Ramos (cell line): Measurements from ENCODE around the gene SYT12.

Experiments used
- in situ Hi-C: fragments of 300-500 bp; cut with MboI; formaldehyde crosslinking; loops from one replicate; pipeline ENCODE4 v1.14.3; 2022; ENCODE audit warnings: low sequenced_read_pairs; ENCODE audit not compliant: unreplicated experiment

SYT12 gene

DNA sequence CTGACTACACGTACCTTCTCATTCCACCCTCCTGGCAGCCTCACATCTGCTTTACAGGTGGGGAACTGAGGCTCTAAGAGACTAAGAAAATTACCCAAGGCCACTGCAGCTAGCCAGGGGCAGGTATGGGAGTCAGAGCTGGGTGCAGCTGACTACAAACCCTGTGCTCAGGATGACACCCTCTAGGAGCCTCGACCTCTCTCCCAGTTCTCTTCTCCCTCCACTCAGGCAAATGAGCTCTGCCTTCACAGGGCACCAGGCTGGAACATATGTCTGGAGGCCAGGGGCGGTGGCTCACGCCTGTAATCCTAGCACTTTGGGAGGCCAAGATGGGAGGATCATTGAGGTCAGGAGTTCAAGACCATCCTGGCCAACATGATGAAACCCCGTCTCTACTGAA, 4.0 kb downstream of the SYT12 start:
- in situ Hi-C loops, result no loop called here

GRCh38 chr11:67027483-67027930, 4.6 kb downstream of the SYT12 start:
- in situ Hi-C loops, result no loop called here

DNA sequence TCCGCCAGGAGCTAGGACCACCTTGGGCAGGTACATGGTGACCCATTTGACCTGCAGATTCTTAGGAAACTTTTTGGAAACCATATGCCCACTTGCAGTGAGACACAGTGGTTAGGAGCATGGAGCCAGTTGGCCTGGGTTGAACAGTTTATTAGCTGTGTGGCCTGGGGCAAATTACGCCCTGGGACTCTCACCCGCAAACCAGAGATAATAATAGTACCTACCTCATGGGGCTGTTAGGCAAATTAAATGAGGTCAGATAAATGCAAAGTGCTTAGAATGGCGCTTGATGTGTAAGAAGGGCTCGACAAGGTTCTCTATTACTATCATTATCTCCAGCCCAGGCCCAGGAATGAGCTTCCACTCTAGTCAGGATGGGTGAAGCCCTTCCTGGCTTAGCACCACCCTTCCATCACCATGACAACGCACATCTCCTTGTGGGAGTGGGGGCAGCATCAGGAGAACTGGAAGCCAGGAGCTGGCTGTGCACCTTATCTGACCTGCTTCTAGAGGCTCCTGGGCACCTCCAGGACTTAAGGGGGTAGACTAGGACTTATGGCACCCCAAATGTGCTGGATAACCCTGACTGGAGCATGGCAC, 5.1 kb downstream of the SYT12 start:
- in situ Hi-C loops, result no loop called here

GRCh38 chr11:67029146-67029545, 6.2 kb downstream of the SYT12 start:
- in situ Hi-C loops, result no loop called here

GRCh38 chr11:67030976-67031375, 8.0 kb downstream of the SYT12 start:
- in situ Hi-C loops, result no loop called here

GRCh38 chr11:67031791-67032561, 9.0 kb downstream of the SYT12 start:
- in situ Hi-C loops, result no loop called here

- in situ Hi-C loops, result no loop called here
Measured at GRCh38 chr11:67032830-67033551, 10.1 kb downstream of the SYT12 start.

DNA sequence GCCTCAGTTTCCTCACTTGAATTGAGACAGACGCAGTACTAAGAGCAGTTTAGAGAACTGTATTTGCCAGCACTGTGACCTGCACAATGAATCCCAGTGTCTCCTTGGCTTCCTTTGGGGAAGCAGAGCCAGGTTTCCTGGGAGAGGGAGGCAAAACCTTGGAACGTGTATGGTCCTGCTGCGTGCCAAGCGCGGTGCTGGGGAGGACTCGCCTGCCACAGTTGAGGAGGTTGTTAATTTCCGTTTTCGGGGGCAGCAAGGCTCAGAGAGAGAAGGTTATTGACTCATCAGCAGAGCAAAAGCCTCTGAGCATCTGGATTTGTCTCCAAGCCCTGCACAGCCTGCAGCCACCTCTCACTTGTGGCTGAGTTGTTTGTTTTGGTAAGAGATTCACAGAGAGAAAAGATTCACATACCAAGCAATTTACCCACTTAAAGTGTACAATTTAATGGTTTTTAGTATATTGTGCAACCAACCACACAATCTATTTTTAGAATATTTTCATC, 10.8 kb downstream of the SYT12 start:
- in situ Hi-C loops, result no loop called here

- in situ Hi-C loops, result no loop called here
Measured at GRCh38 chr11:67034350-67034749, 11.4 kb downstream of the SYT12 start.

GRCh38 chr11:67040147-67040546, 17.2 kb downstream of the SYT12 start:
- in situ Hi-C loops, result no loop called here

DNA sequence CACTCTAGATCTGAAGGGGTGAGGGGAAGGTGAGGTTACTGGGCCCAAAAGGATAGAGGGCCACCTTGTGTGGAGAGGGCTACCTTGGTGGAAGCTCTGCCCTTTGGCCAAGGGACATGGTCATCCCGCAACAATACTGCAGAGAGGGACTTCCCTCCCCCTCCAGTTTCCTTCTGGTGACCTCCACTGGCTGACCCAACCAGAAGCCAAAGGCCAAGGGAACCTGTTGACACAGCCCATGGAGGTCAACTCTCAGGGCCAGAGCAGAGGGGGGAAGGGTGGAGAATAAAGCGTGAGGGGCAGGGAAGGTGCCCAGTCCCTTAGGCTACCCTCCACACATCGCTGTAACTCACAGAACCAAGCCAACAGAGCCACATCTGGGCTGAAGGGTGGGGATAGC, 18.7 kb downstream of the SYT12 start:
- in situ Hi-C loops, result no loop called here

- in situ Hi-C loops, result no loop called here
Measured at GRCh38 chr11:67043572-67044349, 20.8 kb downstream of the SYT12 start.

DNA sequence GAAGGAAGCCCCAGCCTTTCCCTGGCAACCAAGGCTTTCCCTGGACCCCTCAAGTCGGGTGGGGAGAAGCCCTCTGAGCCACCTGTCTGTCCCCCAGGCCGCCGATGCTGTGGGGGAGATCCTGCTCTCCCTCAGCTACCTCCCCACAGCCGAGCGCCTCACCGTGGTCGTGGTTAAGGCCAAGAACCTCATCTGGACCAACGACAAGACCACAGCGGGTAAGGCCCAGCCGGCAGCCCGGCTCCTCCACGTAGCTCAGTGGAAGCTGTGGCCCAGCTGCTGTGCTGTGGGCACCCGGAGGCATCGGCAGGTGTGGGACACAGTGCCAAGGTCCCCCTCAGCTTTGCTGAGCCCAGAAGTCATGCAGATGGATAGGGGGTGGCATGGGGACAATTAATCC, 21.6 kb downstream of the SYT12 start:
- in situ Hi-C loops, result no loop called here

- in situ Hi-C loops, result no loop called here
Measured at GRCh38 chr11:67045314-67045713, 22.4 kb downstream of the SYT12 start.

DNA sequence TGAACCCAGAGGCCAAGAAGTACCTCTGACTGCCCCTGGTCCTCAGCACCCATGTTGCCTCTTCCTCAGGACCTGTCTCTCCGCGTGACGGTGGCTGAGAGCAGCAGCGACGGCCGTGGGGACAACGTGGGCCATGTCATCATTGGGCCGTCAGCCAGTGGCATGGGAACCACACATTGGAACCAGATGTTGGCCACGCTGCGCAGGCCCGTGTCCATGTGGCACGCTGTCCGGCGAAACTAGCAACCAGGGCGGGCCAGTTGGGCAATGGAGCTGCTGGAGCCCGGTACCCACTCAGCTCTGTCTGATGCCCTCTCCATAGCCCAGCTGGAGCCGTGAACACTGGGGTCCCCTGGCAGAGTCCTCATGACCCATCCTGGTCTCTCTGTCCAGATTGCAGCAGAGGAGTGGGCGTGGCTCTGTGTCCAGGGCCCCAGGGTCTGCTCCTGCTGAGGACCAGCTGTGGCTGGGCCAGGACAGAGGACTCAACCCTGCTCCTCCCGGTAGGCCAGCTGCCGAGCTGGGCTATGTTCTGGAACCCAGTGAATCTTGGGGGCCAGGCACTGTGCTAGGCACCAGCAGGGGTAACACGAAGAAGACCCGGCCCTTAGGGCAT, 25.7 kb downstream of the SYT12 start:
- in situ Hi-C loops, result no loop called here

DNA sequence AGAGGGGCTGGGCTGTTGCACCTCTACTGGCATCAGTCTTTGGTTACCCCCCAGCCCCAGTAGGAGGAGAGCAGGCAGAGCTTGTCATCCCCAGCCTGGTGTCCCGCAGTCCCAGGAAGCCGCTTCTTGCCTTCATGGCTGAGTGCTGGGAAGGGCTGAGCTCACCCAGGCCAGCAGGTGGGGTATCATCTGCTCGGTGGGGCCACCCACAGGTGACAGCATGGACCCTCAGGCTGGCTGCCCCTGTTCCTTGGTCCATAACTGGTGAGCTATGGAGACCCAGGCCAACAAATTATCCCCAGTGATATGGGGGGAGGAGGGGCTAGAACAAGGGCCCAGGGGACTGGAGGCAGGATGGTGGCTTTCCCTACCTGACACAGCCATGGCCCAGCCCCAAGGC, 27.2 kb downstream of the SYT12 start:
- in situ Hi-C loops, result no loop called here

DNA sequence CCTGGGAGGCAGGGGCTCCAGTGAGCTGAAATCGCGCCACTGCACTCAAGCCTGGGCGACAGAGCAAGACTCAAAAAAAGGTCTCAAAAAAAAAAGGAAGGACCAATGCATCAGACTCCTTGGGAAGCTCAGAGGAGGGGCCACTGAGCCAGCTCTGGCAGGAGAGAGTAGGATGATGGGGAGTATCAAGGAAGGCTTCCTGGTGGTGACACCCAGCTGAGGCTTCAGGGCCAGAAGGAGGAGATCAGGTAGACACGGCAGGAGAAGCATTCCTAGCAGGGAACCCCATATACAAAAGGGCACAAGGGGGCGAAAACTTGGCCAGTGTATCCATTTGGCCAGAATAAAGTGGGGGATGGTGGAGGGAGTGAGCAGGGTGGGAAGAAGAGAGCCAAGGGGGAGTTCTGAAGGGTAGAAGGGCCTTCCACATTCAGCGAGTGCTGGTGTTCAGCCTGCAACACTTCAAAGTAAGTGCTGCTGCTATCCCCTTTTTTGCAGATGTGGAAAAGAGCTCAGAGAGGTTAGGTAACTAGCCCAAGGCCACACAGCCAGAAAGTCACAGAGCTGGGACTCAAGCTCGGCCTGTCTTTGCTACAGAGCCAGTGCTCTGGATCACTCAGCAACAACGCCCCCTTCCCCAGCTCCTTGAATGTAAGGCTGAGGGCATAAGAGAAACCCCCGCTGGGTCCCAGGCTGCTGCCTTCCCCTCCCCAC, 28.4 kb downstream of the SYT12 start:
- in situ Hi-C loops, result no loop called here

DNA sequence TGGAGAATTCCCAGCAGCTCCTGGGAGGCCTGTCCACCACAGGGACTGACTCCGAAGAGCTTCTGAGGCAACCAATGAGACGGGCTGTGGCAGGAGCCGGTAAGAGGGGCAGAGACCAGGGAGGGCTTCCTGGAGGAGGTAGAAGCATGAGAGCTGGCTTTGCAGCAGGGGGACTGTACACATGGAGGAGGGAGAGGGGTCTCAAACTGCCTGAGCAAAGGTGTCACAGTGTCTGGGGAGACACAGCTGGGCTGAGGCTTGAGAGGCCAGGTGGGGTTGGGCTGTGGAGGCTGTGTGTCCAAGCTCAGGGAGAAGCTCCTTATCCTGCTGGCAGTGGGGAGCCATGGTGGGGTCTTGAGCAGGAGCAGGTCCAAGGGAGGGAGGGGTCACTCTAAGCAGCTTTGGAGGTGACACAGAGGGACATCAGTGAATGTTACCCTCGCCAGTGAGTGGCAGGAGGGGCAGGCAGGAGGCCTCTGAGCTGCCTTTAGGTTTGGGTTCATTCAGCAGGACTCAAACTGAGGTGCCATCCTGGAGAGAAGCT, 29.1 kb downstream of the SYT12 start:
- in situ Hi-C loops, result no loop called here

- in situ Hi-C loops, result no loop called here
Measured at GRCh38 chr11:67052891-67053290, 30.0 kb downstream of the SYT12 start.
